HG03521 (cell line): ENCODE results near the gene RFFL.

Experiments
- ATAC-seq: cut with Tn5 transposase; IDR thresholded peaks from one replicate; pipeline ENCODE4 v1.9.1; 2021; ENCODE audit warnings: mild to moderate bottlenecking, moderate library complexity; ENCODE audit not compliant: unreplicated experiment

The RFFL gene

GRCh38 chr17:35082073-35082657 lies 18.7 kb upstream of the RFFL start:
- no peak for ATAC-seq

DNA sequence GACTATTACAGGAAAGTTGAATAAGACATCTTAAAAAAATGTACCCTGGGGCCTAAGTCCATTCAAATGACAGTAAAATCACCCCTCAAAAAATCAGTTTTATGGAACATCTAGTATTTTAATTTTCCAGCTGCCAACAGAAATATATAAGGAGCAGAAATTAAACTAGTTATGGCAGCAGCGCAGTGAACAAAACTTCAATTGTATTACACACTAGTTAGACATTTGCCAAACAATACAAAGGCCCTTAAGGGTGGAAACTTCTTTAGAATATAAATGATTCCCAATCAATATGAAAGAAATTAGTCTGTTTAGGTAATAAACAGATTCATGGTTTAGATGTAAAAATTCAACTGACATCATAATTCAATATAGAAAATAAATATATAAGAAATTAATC lies 18.1 kb upstream of the RFFL start:
- no peak for ATAC-seq

- no peak for ATAC-seq
These were observed 17.0 kb upstream of the RFFL start for GRCh38 chr17:35080536-35080935.

DNA sequence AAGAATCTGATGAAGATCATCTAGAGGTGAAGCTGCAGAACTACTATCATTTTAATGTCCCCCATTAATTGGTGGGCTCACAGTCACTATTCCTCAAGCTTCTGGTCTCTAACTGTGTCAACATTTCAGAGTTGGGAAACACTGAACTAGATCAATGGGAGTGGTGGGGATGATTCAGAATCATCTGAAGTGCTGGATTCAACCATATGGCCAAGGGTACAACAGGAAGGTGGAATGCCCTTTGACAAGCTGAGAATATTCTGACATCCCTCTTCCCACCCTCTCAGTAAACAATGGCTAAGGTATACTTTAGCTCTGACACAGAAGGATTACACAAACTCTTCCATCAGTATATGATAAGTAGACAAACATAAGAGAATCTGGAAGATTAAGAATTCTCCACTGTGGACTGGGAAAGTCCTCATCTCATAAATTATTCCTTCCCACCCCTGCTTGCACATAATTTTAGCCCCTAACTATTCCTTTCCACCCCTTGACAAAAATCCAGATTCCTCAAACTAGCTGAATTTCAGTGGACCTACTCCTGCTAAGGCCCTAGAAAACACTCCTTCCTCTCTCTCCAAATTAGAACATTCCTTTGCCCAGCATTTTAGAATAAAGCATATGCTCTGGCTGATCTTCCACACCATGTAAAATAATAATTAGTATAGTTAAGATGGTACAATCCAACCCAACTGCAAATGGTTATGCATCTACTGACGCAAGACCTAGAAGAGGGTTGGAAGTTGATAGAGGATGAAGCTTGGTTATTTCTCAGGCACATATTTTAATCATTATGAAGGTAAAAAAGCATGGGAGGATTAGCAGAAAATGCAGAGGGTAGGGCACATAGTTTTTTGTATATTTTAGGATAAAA lies 16.3 kb upstream of the RFFL start:
- ATAC-seq, result no peak

DNA sequence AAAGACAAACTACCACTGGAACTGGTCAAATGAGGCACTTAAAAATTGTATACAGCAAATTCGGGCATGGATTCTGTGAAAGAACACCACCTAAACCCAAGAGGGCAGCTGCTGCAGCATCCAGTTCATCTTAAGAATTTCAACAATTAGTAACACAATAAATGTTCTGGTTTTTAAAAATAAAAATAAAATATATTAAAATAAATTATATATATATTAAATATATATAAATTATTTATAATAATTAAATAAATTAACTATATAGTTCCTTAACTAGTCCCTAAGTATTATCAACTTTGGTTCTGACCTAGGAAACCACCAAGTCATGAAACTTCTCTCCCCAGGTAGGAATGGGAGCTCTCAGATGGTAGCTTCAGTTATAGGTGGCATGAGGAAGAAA lies 13.4 kb upstream of the RFFL start:
- no peak for ATAC-seq

GRCh38 chr17:35074711-35075707 lies 11.5 kb upstream of the RFFL start:
- ATAC-seq, result no peak

- no peak for ATAC-seq
These were observed 10.6 kb upstream of the RFFL start for GRCh38 chr17:35073991-35074627.

DNA sequence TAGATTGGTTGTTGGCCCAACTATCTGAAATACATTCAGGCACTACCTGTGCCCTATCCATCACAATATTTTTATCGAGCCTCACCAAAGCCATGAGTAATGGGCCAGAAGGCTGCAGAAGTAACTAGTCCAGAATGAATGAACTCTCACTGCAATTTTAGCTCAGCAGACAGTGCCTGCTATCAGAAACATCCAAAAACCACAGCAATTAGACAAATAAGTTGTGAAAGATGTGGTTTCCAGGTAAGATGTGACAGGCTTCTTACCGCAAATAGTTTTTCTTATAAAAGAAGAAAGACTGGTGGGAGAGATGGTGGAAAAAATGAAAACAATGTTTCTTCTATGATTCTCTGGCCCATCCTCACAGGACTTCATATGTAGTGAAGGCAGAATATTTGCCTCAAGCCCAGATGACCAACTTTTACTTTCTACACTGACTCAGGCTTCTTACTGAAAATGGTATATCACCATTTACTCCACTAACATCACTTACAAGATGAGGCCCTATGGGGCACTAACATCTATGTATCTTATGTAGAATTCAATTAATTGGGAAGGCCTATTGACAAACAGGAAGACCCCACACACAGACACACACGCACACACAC lies 9.8 kb upstream of the RFFL start:
- ATAC-seq, result no peak

GRCh38 chr17:35069311-35069710 lies 5.8 kb upstream of the RFFL start:
- ATAC-seq, result no peak

DNA sequence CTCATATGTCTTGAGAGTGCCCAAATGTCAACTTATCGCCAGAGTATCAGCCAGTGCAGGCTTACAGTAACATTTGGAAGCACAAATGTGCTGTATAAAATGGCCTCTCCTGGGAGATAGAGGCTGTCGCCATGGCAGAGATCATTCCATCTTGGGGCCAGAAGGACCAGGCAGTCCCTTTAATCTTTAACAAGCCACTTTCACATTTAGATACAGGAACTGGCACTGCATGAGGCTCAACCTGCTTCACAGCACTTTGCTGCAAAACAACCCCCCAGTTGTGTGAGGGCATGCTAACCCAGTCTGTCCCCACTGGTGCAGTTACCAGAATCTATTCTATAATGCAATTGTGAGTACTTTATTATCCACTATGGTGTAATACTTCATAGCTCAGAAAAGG lies 4.7 kb upstream of the RFFL start:
- no peak for ATAC-seq

DNA sequence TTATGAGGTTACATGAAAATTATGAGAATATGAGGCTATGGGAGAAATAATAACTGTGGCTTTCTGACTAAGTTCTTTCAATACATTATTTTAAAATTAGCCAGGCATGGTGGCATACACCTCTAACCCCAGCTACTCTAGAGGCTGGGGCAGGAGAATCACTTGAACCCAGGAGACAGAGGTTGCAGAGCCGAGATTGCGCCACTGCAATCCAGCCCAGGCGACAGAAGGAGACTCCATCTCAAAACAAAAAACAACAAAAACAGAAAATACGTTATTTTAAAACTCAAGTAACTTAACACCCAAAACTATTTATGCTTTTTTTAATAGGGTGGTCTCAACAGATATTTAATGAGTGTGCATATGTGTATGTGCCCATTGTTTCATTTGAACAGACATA lies 2.4 kb upstream of the RFFL start:
- no peak for ATAC-seq

GRCh38 chr17:35064516-35065215 lies 1.2 kb upstream of the RFFL start:
- no peak for ATAC-seq

- ATAC-seq, result no peak
These were observed 1.2 kb downstream of the RFFL start for GRCh38 chr17:35062308-35062707.

DNA sequence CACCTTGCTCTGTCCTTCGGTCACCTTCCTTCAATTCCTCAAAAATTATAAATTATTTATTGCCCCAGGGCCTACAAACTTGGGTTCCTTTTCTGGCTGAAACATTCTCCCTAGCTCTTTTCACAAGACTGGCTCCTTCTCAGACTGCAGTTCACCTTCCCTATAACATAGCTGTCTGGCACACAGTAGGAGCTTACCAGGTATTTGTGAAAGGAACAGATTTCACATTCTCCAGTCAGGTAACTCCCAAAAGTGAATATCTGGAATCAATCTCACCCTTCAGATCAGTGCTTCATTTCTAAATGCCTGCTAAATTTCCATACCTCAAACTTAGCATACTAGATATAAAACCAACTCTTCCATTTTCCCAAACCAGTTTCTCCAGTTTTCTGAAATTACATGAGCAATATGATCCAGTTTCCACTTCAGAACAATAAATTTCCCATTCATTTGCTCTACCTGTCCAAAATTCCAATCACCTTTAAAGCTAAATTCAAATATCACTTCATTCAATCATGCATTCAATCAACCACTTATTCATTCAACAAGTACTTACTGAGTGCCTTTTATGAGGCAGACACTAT lies 6.1 kb downstream of the RFFL start:
- no peak for ATAC-seq

DNA sequence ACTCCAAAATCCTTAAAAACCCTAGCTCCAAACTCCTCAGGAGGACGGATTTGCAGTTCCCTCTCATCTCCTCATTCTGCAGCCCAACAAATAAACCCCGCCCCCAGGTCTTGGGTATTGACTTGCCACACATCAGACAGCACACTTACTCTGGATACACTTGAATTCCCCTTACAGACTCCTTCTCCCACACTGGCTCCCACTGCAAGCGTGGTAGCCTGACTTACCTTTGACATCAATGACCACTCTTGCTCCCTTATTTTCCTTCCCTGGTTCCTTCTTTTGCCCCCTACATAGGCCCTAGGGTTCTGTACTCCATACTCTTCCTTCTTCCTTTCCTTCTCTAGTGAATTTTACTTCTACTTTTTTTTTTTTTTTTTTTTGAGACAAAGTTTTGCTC lies 7.5 kb downstream of the RFFL start:
- no peak for ATAC-seq

DNA sequence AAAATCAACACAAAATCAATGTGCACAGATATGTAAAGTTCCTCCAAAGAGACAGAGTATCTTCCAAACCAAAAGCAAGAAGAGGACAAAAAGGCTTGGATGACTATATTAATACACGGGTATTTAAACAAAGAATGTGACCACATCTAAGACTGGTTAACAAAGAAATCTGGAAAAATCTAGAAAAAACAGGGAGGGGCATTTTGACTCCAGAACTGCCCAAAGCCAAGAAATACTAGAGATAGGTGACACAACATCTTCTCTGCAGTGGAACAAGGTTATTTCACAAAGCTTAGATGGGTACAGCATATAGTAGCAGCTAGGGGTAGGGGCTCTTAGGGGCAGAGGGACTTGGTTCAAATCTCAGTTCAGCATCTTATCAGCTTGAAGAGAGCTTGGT lies 10.3 kb downstream of the RFFL start:
- ATAC-seq, result no peak

- ATAC-seq, result no peak
These were observed 10.7 kb downstream of the RFFL start for GRCh38 chr17:35052780-35053179.

- no peak for ATAC-seq
These were observed 11.3 kb downstream of the RFFL start for GRCh38 chr17:35052241-35052610.

GRCh38 chr17:35051579-35052240 lies 11.8 kb downstream of the RFFL start:
- no peak for ATAC-seq
